Lower leg skin (tissue), 4 donors: Measurements from ENCODE around the gene RAD52. TPM values are rescaled to one million over a fixed set of nuclear protein-coding genes. Genes with fewer than 3 reads are reported as not detected.
A peak's percentile ranks its signal among the peaks of the same experiment; 100 is the strongest.

Source experiments
- DNase-seq, 2 donors: peaks; one replicate each; pipeline ENCODE4 v3.0.0-alpha.2; 2019; ENCODE audit warnings: low spot score in 2 of 2
- H3K4me3 ChIP-seq: fragments of 200-600 bp; sonication (generic); 2 replicates; pipeline ENCODE4 v1.5.1; 2017; ENCODE audit warnings: mild to moderate bottlenecking, low read depth; ENCODE audit not compliant: poor library complexity, severe bottlenecking
- POLR2A ChIP-seq, 2 donors: fragments of 450-650 bp; IDR thresholded peaks; one replicate each; pipeline ENCODE4 v1.6.1; 2016 to 2017; ENCODE audit warnings: antibody characterized with exemption in 2 of 2, mild to moderate bottlenecking in 1 of 2, moderate library complexity in 1 of 2
- WGBS, 2 donors: methylation state at CpG; one replicate each; pipeline ENCODE4 v1.1.5; 2018; 5-methylcytosine and 5-hydroxymethylcytosine counted together
- intact Hi-C: fragments of 100-400 bp; cut with DNase I; formaldehyde crosslinking; loops from one replicate; pipeline ENCODE4 v1.15.0; 2023; ENCODE audit warnings: low total_unique reads
- total RNA-seq, 4 donors: library from RNA; depleted of rRNA; stranded (reverse); fragments of >200 nt; gene quantifications; one replicate each; pipeline ENCODE4 v1.1.0, GENCODE V29; 2016
- TF ChIP-seq, protein P1 (sequence below), 3 donors: fragments of 450-650 bp; IDR thresholded peaks; one replicate each; pipeline ENCODE4 v1.5.1; 2016; ENCODE audit warnings: antibody characterized with exemption in 3 of 3, mild to moderate bottlenecking in 3 of 3, moderate library complexity in 2 of 3

Gene RAD52
- total RNA-seq, 4 donors from 2014 or later, result 6.2 to 16.7 (median 12.1) TPM

DNA sequence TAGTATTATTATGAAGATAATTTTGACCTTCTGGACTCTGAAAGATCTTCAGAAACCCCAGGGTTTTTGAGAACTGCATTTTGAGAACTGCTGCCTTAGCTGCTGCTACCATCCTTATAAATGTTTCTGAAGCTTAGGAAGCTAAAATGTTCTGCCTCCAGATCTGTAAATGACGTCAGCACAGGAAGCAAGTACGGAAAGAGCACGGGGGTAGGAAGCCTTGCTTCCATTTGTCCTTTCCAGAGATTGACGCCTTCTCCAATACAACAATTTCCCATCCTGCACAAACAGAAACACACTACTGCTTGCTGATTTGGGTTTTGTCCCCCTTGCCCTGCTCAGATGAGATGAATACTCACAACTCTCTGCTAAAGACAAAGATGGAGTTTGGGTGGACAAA, 17.9 kb downstream of the RAD52 start:
- H3K4me3 ChIP-seq, result no peak overlapping the region
- WGBS, 2 donors, result 80 to 97% methylated on average over 4 of the region's 4 CpGs
- TF ChIP-seq, protein P1, sequence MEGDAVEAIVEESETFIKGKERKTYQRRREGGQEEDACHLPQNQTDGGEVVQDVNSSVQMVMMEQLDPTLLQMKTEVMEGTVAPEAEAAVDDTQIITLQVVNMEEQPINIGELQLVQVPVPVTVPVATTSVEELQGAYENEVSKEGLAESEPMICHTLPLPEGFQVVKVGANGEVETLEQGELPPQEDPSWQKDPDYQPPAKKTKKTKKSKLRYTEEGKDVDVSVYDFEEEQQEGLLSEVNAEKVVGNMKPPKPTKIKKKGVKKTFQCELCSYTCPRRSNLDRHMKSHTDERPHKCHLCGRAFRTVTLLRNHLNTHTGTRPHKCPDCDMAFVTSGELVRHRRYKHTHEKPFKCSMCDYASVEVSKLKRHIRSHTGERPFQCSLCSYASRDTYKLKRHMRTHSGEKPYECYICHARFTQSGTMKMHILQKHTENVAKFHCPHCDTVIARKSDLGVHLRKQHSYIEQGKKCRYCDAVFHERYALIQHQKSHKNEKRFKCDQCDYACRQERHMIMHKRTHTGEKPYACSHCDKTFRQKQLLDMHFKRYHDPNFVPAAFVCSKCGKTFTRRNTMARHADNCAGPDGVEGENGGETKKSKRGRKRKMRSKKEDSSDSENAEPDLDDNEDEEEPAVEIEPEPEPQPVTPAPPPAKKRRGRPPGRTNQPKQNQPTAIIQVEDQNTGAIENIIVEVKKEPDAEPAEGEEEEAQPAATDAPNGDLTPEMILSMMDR (IDR thresholded peaks at IDR 0.05), result no peak
- no peak for TF ChIP-seq POLR2A (IDR thresholded peaks at IDR 0.05)

DNA sequence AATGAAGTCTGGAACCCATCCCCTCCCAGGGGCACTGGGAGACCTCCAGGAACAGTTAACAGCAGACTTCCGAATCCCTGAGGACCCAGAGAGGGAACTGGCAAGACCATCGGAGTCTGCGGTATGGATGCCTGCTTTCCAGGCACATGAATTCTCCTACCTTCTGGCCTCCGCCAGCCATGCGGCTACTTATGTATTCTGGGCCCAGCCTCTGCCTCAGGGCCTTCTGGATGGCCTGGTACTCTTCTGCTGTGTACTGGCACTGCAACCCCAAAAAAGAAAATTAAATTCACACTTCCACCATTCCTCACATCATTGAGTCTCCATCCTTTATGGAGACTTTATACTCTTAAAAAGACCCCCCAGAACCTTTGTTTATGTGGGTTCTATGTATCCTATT, 18.4 kb downstream of the RAD52 start:
- intact Hi-C loops, result no loop called here
- H3K4me3 ChIP-seq, result no peak overlapping the region
- DNase-seq, result peak in 1 of 2 donors; percentile 63
- no peak for TF ChIP-seq POLR2A (IDR thresholded peaks at IDR 0.05)
- TF ChIP-seq, protein P1 (IDR thresholded peaks at IDR 0.05), result no peak
- WGBS, 2 donors, result 75 to 80% methylated on average over 5 of the region's 5 CpGs

More for the DNA sequence above, 17.9 kb downstream of the RAD52 start:
- intact Hi-C loops, result no loop called here
- no peak for DNase-seq

DNA sequence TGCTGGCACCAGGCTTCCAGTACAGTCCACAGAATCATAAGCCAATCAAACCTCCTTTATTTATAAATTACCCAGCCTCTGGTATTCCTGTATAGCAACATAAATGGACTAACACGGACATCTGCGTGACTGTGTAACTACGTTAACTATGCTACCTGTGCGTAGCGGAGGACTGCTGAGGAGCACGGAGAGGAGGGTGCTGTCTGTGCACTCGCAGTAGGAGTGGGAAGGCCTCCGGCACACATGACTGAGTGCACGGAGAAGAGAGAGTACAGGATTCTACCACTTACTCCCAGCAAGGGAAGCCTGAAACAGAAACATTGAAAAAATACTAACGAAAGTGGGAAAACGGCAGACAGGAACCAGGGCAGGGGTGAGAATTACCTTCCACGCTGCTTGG, 22.9 kb downstream of the RAD52 start:
- TF ChIP-seq, protein P1 (IDR thresholded peaks at IDR 0.05), result no peak
- TF ChIP-seq POLR2A (IDR thresholded peaks at IDR 0.05), result no peak
- H3K4me3 ChIP-seq, result no peak overlapping the region
- WGBS, 2 donors, result 88 to 93% methylated on average over 11 to 12 of the region's 12 CpGs
- intact Hi-C loops, result loop anchor here (10.0 kb wide), 1 partner anchor 52 kb away; no protein-coding TSS in a partner anchor
- DNase-seq, result no peak

DNA sequence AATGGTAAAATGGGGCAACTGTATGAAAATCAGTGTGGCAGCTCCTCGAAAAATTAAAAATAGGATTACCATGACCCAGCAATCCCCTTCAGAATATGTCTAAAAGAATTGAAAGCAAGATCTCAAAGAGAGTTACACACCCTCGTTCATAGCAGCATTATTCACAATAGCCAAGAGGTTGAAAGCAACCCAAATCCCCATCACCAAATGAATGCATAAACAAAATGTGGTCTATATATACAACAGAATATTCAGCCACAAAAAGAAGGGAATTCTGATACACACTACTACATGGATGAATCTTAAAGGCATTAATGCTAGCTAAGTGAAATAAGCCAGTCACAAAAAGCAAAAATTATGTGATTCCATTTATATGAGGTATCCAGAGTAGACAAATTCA, 27.2 kb downstream of the RAD52 start:
- intact Hi-C loops, result loop anchor here (10.0 kb wide), 1 partner anchor 47 kb away; no protein-coding TSS in a partner anchor
- no peak for DNase-seq
- no peak overlapping the region for H3K4me3 ChIP-seq
- TF ChIP-seq POLR2A (IDR thresholded peaks at IDR 0.05), result no peak
- TF ChIP-seq, protein P1 (IDR thresholded peaks at IDR 0.05), result no peak
- WGBS, 2 donors, result 75 to 81% methylated on average over 2 of the region's 2 CpGs

DNA sequence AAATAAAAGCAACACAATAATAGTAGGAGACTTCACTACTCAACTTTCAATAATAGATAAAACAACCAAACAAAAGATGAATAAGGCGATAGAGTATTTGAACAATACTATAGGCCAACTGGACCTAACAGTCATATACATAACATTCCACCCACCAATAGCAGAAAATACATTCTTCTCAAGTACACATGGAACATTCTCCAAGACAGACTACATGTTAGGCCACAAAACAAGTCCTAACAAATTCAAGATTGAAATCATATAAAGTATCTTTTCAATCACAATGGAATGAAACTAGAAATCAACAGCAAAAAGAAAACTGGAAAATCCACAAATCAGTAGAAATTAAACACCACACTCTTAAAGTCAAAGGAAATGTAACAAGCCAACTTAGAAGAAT, 28.8 kb downstream of the RAD52 start:
- WGBS, 2 donors, result 83 to 97% methylated on average over 1 of the region's 1 CpG
- TF ChIP-seq, protein P1 (IDR thresholded peaks at IDR 0.05), result no peak
- intact Hi-C loops, result loop anchor here (10.0 kb wide), 1 partner anchor 46 kb away; no protein-coding TSS in a partner anchor
- no peak overlapping the region for H3K4me3 ChIP-seq
- DNase-seq, result no peak
